ENCODE data around the gene ALAD. TPM values are rescaled to one million over a fixed set of nuclear protein-coding genes. Genes with fewer than 3 reads are reported as not detected.

Gene ALAD
- total and polyA plus RNA-seq, 2 of the 13 experiments (the other 11 are each of a cell fraction or from before 2014, with no cell fraction given): 21.8 to 30.1 TPM

- no peak for TF ChIP-seq ZNF616 (CRISPR knock-in tag; IDR thresholded peaks at IDR 0.05; ENCODE audit: low read depth)
- TF ChIP-seq HINFP (CRISPR knock-in tag; IDR thresholded peaks at IDR 0.05; ENCODE audit: low read depth): no peak
- no peak for TF ChIP-seq MEF2D (CRISPR knock-in tag; IDR thresholded peaks at IDR 0.05)
- TF ChIP-seq ZSCAN22 (CRISPR knock-in tag; IDR thresholded peaks at IDR 0.05): no peak
- TF ChIP-seq JARID2 (CRISPR knock-in tag; IDR thresholded peaks at IDR 0.05; ENCODE audit: insufficient replicate concordance): no peak
- 0 out of 2 replicates have a peak, but pooled peaks have one; percentile 39 for TF ChIP-seq ATF1 (CRISPR knock-in tag; IDR thresholded peaks at IDR 0.05)
- TF ChIP-seq MIER3 (CRISPR knock-in tag; IDR thresholded peaks at IDR 0.05; ENCODE audit: borderline replicate concordance): peak; percentile 80; the same call in 1 of the 2 replicates
- no peak for TF ChIP-seq NCOA1 (CRISPR knock-in tag; IDR thresholded peaks at IDR 0.05)
- peak; percentile 75 for TF ChIP-seq RXRB (CRISPR knock-in tag; IDR thresholded peaks at IDR 0.05; ENCODE audit: borderline replicate concordance)
- TF ChIP-seq POGZ (CRISPR knock-in tag; IDR thresholded peaks at IDR 0.05): no peak
- TF ChIP-seq ZFP1 (CRISPR knock-in tag; IDR thresholded peaks at IDR 0.05): no peak; the same call in 1 of the 2 replicates
- TF ChIP-seq MXD4 (CRISPR knock-in tag; IDR thresholded peaks at IDR 0.05): no peak
- TF ChIP-seq ERF (CRISPR knock-in tag; IDR thresholded peaks at IDR 0.05): peak; percentile 36; the same call in 1 of the 2 replicates
- TF ChIP-seq, protein P1, sequence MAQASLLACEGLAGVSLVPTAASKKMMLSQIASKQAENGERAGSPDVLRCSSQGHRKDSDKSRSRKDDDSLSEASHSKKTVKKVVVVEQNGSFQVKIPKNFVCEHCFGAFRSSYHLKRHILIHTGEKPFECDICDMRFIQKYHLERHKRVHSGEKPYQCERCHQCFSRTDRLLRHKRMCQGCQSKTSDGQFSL (CRISPR knock-in tag; IDR thresholded peaks at IDR 0.05): 0 out of 2 replicates have a peak, but pooled peaks have one; percentile 37
- TF ChIP-seq ZNF691 (CRISPR knock-in tag; IDR thresholded peaks at IDR 0.05; ENCODE audit: borderline replicate concordance, low read depth): no peak
- no peak for TF ChIP-seq GRHL1 (CRISPR knock-in tag; conservative IDR thresholded peaks at IDR 0.05)
- TF ChIP-seq CREB3 (CRISPR knock-in tag; IDR thresholded peaks at IDR 0.05): no peak
- no peak for TF ChIP-seq TAF1 (CRISPR knock-in tag; IDR thresholded peaks at IDR 0.05)
- no peak for TF ChIP-seq ZBTB10 (CRISPR knock-in tag; IDR thresholded peaks at IDR 0.05; ENCODE audit: borderline replicate concordance)
- TF ChIP-seq RNF2 (conservative IDR thresholded peaks at IDR 0.05; ENCODE audit: low read depth): no peak
- TF ChIP-seq ZNF18 (CRISPR knock-in tag; IDR thresholded peaks at IDR 0.05; ENCODE audit: insufficient replicate concordance): no peak
Measured at GRCh38 chr9:113381909-113382411, 19.1 kb downstream of the ALAD start (continued).

Measured in HepG2 (cell line).